Measurements from ENCODE around the gene ELP4.

DNA sequence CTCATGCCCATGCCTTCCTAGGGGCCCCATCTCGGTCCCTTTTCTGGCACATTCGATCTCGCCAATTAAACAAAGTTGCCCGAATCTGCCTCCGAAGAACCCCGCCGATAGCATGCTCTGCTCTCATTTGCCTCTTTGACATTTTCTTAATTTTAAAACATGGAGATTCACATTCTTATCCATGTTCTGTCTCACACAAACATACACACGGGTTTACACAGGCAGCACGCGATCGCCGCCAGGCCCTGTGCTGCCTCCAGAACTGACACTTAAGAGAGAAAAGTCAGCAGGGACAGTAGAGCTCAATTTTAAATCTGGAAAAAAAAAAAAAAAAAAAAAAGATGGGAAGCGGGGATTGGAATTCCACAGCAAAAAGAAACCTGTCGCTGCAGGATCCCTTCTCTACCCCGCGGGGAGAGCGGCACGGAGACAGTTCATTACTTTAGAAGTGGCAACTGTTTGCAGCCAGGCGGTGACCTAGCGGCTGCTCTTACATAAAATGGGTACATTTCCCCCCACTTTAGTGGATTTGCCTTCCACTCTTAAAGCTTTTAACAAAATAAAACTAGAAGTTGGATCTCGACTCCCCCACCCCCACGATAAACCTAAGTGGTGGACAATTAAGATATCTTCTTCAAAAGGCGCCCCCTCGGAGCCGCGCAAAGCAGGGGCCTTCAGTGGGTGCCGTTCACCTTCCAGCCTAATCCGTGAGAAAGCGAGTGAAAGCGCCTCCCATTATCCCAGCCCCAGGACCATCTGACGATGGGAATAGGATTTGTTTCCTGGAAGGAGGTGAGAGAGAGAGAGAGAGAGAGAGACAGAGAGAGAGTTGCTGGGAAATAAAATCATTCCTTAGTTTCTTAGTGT, 287.9 kb downstream of the ELP4 start:
- TF ChIP-seq, protein P1, sequence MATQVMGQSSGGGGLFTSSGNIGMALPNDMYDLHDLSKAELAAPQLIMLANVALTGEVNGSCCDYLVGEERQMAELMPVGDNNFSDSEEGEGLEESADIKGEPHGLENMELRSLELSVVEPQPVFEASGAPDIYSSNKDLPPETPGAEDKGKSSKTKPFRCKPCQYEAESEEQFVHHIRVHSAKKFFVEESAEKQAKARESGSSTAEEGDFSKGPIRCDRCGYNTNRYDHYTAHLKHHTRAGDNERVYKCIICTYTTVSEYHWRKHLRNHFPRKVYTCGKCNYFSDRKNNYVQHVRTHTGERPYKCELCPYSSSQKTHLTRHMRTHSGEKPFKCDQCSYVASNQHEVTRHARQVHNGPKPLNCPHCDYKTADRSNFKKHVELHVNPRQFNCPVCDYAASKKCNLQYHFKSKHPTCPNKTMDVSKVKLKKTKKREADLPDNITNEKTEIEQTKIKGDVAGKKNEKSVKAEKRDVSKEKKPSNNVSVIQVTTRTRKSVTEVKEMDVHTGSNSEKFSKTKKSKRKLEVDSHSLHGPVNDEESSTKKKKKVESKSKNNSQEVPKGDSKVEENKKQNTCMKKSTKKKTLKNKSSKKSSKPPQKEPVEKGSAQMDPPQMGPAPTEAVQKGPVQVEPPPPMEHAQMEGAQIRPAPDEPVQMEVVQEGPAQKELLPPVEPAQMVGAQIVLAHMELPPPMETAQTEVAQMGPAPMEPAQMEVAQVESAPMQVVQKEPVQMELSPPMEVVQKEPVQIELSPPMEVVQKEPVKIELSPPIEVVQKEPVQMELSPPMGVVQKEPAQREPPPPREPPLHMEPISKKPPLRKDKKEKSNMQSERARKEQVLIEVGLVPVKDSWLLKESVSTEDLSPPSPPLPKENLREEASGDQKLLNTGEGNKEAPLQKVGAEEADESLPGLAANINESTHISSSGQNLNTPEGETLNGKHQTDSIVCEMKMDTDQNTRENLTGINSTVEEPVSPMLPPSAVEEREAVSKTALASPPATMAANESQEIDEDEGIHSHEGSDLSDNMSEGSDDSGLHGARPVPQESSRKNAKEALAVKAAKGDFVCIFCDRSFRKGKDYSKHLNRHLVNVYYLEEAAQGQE (IDR thresholded peaks at IDR 0.05; ENCODE audit: low read depth) = no peak
- TF ChIP-seq, protein P2, sequence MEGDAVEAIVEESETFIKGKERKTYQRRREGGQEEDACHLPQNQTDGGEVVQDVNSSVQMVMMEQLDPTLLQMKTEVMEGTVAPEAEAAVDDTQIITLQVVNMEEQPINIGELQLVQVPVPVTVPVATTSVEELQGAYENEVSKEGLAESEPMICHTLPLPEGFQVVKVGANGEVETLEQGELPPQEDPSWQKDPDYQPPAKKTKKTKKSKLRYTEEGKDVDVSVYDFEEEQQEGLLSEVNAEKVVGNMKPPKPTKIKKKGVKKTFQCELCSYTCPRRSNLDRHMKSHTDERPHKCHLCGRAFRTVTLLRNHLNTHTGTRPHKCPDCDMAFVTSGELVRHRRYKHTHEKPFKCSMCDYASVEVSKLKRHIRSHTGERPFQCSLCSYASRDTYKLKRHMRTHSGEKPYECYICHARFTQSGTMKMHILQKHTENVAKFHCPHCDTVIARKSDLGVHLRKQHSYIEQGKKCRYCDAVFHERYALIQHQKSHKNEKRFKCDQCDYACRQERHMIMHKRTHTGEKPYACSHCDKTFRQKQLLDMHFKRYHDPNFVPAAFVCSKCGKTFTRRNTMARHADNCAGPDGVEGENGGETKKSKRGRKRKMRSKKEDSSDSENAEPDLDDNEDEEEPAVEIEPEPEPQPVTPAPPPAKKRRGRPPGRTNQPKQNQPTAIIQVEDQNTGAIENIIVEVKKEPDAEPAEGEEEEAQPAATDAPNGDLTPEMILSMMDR (IDR thresholded peaks at IDR 0.05 in 2 of 3, conservative IDR thresholded peaks at IDR 0.05 in 1 of 3; ENCODE audit: borderline replicate concordance in 1 of 3, insufficient read depth in 1 of 3, low read depth in 2 of 3, low read length in 2 of 3) = no peak
- TF ChIP-seq, protein P3, sequence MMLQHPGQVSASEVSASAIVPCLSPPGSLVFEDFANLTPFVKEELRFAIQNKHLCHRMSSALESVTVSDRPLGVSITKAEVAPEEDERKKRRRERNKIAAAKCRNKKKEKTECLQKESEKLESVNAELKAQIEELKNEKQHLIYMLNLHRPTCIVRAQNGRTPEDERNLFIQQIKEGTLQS (IDR thresholded peaks at IDR 0.05) = no peak
- TF ChIP-seq EZH2phosphoT487 (IDR thresholded peaks at IDR 0.05; ENCODE audit: borderline replicate concordance) (no peak), EZH2 (IDR thresholded peaks at IDR 0.05) (no peak), POLR2AphosphoS5 (IDR thresholded peaks at IDR 0.05; ENCODE audit: low read depth, low read length) (no peak), YY1 (IDR thresholded peaks at IDR 0.05; ENCODE audit: extremely low read depth, insufficient replicate concordance, low read depth, low read length) (no peak), SIN3A (IDR thresholded peaks at IDR 0.05; ENCODE audit: low read depth) (no peak), FOSL1 (IDR thresholded peaks at IDR 0.05; ENCODE audit: low read depth) (no peak), POLR2A (IDR thresholded peaks at IDR 0.05; ENCODE audit: borderline replicate concordance, extremely low read depth, insufficient read depth, insufficient read length) (no peak)
- TF ChIP-seq, protein P4, sequence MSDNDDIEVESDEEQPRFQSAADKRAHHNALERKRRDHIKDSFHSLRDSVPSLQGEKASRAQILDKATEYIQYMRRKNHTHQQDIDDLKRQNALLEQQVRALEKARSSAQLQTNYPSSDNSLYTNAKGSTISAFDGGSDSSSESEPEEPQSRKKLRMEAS (IDR thresholded peaks at IDR 0.05) = no peak

All from HCT116 (cell line).